Renal pelvis (tissue), 4 donors: Measurements from ENCODE around the gene COL18A1. TPM values are rescaled to one million over a fixed set of nuclear protein-coding genes. Genes with fewer than 3 reads are reported as not detected.
"Not testable (repeated sequence)": the region's sequence is repeated elsewhere in the genome, so short reads cannot be mapped to it uniquely, and the experiment has no call there.

Experiments
- DNase-seq: peaks from one replicate; pipeline ENCODE4 v3.0.0-alpha.2; 2013
- polyA plus RNA-seq, 3 donors: library from polyadenylated mRNA; unstranded; fragments of 120-200 nt; gene quantifications; one replicate each; pipeline ENCODE4 v1.2.1, GENCODE V29; 2013; ENCODE audit not compliant: insufficient read length in 3 of 3

The COL18A1 gene
- polyA plus RNA-seq, 3 donors = 174 to 228 (median 196) TPM

DNA sequence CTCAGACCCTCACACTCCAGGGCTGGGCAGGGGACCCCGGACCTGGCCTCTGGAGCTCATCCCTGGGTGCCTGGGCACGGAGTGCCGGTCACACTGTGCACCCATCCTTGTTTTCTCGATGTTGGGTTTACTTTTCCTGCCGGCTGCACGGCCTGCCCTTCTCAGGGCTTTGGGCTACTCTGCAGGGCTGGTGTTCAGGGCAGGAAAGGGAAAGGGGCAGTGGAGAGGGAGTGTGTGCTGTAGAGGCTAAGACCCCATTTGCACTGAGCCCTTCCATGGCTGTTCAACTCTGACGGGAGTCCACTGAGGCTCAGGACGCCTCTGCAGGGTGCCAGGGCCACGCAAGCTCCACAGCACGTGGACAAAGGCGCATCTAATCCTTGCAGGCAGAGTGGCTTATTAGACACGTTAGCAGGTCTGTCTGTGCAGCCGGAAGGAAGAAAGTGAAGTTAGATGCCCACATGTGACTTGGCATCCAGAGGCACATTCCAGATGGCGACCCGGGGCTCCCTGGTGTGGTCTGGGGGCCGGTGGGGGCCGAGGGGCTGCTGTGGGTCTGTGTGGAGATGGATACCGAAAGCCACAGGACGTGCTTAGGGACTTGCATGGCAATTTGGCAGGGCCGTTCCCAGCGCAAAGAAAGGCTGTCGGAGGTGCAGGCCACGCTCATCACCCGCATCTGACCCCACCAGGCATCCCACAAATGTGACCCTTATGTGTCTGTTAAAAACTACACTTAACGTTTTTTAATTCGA lies 33.6 kb downstream of the COL18A1 start:
- no peak for DNase-seq

DNA sequence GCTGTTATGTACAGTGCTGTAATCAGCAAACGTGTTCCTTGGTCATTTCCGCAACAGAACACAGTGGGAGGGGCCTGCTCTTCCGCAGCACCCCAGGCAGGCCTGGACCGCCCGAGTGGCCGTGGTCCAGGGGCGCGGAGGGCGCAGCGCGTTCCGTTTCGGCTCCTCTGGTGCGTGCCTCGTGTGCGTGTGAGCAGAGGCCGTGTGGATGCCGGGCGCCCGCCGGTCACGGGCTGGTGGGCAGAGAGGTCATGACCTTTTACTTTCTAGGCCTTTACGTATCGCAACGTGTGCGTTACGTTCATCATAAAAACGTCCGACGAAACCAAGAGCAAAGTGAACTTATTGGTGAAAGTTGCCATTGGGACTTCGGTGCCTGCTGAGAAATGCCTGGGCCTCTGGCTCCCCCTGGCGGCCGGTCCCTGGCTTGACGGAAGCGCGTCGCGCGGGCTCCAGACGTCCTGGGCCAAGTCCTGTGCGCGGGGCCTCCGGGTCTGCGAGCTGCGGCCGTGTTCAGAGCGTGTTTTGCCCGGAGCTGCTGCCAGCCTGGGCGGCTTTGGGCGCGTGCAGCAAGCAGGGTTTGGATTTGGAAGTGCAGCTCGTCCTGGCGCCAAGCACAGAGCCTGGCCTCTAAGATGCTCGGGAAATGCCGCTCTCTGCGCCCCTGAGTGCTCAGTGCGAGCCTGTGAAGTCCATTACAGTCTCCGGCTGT lies 34.4 kb downstream of the COL18A1 start:
- DNase-seq = peak; percentile 81

DNA sequence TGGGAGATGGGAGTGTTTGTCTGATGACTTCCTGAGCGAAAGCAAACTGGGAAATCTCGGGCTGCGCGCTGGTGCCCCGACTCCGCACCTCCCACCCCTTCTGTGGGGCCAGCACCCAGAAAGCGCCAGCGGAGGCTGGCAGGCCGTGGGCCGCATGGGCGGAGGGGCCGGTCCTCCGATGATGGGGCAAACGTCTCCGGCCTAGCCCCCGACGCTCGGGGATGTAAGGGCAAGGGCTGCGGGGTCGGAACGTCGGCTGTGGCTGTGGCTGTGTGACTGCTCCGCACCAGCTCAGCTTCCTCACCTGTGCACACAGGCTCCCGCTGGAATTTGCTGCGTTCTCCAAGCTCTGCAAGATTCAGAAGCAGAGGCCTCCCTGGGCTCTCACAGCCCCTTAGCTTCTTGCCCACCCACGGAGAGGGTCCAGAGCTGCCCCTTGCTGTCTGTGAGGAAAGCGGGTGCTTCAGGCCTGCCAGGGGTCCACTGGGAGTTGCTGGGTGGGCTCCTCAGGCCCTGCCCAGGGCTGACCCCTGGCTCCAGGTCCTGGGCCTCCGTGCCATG lies 35.0 kb downstream of the COL18A1 start:
- no peak for DNase-seq

GRCh38 chr21:45440736-45441350 lies 35.9 kb downstream of the COL18A1 start:
- DNase-seq = no peak

DNA sequence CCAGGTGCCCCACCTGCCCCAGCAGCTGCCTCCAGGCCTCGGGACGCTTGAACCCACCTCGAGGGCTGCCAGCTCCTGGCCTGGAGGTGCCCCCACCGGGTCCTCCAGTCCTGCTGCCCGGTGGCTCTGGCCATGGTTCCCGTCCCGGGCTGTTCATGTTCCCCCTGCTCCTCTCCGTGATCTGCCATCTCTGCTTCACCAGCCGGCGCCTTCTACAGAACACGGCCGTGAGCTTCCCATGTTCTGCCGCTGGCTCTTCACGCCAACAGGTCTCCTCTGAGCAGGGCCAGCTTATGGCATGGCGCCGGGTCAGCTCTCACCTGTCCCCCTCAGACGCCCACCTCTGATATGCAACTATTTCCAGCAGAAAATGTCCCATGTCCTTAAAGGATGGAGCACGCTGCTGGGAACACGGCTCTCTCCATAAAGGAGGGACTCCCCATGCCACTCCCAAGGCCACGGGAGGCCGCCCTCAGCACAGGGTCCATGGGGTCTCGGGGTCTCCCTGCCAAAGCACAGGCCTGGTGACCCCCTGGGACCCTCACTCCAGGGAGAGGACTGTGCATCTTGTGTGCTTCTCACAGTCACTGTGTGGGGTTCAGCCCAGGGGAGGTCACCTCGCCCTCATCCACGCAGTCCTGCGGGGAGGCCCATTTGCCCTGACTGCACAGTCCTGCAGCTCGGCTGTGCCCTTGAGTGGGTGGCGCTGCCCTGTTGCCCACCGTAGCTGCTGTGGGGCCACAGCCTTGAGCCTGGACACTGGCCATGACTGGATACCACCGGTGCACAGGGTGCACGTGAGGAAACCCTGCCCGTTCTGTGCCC lies 36.7 kb downstream of the COL18A1 start:
- DNase-seq = no peak

DNA sequence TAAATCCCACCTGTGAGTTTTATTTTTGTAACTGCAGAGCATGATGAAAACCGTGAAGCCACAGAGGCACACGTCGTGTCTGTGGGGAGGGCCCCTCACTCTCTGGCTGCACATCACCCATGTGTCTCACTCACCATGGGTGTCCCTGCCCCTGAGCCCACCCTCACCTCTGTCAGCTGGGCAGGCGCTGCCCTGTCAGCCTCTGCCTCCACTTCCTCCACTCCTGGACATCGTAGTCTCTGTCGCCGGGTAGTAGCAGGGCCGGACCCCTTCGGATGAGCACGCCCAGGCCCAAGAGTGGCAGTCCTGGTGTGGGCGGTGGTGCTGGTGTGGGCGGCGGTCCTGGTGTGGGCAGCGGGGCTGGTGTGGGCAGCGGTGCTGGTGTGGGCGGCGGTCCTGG lies 37.3 kb downstream of the COL18A1 start:
- no peak for DNase-seq

GRCh38 chr21:45442686-45443594 lies 38.0 kb downstream of the COL18A1 start:
- not testable (repeated sequence) for DNase-seq

DNA sequence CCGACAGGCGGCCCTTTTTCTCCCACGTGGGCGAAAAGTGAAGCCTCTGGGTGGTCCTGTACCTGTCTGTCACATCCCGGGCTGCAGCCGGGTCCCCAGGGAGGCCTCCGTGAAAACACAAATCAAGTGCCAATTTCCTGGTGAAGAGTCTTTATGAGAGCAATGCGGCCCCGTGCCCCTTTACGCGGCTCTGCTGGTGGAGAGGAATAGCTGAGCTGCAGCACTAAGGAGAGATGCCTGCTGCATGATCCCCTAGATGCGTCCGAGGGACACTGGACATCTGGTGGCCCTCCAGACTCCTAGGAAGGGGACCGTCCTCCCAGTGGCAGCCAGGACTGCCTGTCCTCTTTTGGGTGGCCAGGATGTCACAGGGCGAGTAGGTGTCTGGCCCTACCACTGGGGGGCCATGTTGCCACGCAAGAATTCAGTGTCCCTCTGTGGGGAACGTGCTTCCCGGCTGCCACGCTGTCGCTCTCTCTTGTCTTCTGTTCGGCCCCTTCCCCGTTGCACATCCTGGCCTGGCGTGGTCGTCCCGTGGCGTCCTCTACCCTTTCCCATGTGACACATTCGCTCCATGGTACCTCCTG lies 38.7 kb downstream of the COL18A1 start:
- DNase-seq = no peak

GRCh38 chr21:45444385-45444784 lies 39.4 kb downstream of the COL18A1 start:
- no peak for DNase-seq

DNA sequence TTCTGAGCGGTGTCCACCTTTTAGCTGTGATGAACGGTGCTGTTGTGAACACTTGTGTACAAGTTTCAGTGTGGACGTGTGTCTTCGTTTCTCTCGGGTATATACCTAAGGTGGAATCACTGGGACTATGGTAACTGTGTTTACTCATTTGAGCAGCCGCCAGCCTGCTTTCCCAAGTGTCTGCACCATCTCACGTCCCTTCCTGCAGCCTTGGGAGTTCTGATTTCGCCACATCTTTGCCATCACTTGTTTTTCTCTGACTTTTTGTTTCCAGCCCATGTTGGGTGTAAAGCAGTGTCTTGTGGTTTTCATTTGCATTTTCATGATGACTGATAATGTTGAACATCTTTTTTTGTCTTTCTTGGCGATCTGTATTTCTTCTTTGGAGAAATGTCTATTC lies 40.4 kb downstream of the COL18A1 start:
- DNase-seq = no peak

DNA sequence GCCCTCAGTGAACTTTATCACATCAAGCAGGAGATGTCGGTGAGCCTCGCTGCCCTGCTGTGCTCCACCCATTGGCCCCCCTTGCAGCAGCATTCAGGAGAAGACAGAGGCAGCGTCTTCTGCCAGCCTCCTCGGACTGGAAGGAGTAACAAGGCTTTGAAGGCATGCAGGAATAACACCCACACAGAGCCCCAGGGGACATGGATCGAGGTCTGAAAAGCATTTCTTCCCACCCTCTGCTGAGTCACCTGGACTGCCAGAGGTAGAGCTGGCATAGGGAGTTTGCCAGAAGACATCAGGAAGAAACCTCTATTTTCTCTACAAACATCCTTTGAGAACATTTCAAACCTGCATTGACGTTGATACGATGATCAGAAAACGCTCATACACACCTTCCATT lies 42.9 kb downstream of the COL18A1 start:
- DNase-seq = no peak

DNA sequence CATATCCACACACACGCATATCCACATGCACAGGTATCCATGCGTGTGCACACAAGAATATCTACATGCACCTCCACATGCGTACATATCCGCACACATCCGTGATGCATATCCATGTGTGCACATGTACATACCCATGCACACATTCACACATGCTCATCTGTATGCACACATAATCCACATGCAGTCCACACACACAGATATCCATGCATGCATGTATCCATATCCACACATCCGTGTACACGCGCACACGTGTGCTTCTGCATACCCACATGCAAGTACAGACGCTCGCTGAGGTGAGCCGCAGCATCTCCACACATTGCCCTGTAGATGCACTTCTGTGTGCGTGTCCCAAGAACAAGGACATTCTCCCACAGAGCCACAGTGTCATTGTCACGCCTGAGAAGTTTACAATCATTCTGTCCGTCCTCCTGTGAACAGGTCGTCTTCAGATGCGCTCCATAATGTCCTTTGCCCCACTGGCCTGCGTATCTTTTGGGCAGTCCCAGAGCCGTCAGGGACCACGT lies 43.4 kb downstream of the COL18A1 start:
- no peak for DNase-seq

DNA sequence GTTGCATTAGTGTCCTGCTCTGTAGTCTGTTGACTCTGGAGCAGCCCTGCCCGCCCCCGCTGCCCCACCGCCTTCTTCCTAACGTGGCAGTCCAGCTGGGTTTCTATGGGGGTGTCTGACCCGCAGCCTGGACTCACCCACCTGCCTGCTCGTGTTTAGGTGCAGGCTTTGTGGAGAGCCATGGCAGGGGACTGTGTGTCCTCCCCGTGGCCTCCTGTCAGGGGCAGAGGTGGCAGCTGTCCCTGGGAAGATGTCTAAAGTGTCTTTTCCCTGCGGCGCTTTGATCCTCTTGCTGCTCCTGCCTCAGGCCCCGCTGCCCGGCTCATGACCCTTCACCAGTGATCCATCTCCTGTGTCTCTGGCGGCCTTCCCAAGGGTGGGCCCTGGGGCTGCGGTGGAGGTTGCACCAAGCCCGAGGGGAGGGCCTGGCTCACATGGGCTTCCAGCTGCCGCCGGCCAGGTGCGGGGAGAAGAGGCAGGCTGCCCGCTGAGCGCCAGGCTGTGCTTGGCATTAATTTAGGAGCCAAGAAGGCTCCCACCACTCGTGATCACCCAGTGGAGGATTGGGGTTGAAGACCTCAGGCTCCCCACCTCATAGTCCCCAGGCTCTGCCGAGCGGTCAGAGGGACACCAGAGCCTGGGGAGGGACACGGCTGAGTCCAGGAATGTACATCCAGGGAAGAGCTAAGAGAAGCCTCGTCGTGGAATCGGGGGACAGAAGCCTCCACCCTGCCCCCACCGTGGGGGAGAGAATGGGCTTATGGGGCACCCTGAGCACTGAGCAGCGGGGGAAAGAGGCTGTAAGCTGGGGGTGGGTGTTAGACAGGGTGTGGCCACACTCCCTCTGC lies 44.1 kb downstream of the COL18A1 start:
- no peak for DNase-seq

DNA sequence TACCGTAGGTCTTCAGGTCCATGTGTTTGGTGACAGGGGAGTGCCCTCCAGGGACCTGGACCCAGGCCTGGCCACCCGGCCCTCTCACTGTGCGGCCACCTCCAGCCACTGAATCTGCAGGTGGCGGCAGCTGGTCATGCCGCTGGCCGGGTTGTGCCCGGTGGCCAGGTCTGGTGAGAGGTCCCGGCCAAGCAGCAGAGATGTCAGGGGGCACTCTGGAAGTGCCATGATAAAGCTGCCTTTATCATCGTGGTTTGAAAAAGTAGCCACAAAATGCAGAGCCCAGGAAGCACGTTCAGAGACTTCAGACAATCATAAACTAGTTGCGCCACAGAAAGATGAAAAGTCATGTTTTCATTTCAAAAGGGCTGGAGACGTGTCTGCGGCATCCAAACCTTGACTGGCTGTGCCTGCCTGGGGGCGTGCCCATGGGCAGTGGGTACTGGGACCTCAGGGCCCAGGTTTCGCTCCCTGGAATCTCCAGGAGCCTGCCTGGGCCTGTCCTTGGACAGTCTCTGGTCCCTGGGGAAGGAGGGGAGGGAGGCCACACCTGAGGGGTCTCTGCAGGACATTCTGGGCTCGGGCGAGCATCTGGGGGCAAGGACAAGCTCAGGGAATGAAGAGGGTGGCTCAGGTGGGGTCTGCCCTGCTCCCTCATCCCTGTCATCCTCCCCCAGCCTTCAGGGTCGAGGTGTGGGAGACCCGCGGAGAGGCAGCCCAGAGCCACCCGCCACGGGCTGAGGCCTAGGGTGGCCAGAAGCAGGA lies 44.9 kb downstream of the COL18A1 start:
- DNase-seq = no peak

DNA sequence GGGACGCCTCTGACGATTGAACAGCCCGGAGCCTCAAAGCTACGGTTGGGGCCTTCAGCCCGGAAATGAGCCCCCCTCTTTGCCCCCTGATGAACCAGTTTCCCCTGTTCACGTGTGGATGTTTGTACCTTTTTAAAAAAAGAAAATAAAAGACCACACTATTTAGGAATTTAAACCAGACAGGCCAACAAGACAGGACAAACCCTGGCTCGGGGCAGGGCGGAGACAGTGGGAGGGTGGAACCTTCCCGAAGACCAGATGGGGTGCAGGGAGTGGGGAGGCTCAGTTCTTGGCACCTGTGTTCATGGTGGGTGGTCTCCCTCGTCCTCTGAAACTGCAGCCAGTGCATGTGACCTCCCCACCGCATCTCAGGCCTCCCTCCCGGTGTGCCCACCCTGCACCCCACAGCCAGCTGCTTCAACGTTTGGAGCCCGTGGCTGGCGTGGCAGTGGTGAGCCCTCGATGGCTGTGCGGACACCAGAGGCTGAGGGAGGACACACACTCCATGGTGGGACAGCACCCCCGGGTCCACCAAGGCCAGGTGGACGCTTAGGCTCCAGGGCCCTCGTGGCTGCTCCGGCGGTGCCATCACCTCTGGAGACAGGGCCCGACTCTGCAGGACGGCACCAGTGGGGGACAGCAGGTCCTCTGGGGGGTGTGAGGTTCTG lies 45.6 kb downstream of the COL18A1 start:
- DNase-seq = no peak

GRCh38 chr21:45451091-45451740 lies 46.3 kb downstream of the COL18A1 start:
- no peak for DNase-seq

DNA sequence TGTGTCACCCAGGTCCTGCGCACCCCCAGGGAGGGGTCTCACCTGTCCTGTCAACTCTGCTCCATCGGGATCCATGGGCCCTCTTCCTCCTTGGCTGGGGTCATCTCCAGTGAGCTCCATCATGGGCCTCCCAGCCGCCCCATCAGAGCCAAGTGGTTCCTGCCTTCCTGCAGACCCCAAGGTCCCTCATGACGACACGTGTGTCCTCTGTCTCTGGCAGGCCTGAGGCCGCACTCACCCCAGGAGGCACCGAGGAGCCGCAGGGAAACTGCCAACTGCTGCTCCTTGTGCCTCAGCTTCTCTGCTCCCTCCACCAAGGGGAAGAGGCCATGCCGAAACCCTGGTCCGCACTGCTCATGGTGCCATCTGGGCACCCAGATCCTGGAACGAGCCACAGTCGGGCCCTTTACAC lies 46.8 kb downstream of the COL18A1 start:
- DNase-seq = no peak
